GM04504 (cell line): ENCODE measurements around the gene AIMP2.
"Not testable (repeated sequence)": the region's sequence is repeated elsewhere in the genome, so short reads cannot be mapped to it uniquely, and the experiment has no call there.

Source experiments
- DNase-seq: peaks from one replicate; pipeline ENCODE4 v3.0.0-alpha.2; 2012; ENCODE audit warnings: low read depth

AIMP2 gene

DNA sequence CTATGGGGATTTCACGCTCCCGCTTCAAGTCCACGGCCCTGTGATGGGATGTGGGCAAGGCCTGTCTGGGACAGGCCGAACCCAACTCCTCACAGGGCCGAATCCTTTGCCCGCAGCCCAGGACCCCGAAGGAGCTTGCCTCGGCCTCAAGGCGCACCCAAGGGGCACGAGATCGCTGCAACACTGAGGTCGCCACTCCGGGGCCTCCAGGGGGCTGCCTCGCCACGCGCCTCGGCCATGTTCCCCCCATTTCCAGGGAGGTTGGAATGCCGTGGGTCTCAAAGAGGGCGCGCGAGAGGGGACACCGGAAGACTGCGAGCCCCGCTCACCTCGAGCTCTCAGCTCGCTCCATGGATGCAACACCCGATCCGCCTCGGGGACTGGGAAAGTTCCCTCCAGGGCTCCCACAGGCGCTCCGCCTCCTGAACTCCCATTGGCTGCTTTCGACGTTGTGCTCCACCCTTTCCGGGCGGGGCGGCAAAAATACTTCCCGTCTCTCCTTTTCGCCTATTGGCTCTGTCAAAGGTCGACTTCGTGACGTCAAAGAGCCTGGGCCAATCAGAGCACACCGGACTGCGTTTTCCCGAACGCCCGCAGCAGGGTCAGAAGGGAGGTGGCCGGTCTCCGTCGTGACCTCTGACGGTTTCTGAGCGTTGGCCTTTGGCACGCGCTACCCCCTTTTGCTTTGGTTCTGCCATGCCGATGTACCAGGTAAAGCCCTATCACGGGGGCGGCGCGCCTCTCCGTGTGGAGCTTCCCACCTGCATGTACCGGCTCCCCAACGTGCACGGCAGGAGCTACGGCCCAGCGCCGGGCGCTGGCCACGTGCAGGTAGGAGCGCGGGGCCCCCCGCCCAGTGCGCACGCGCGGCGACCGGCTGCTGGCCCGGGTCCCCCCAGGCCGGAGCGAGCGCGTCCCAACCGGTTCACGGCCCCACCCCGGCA, at the start of gene AIMP2, which contains the start of gene PMS2:
Gene AIMP2, plus strand, starts transcription at position 605 of the 944 bp plus-strand sequence. Its CDS starts 92 bp downstream, at position 697.
Gene PMS2, minus strand, starts transcription at position 382 of the 944 bp plus-strand sequence. Its CDS starts 30 bp downstream, at position 352.
- peak; percentile 98 for DNase-seq

DNA sequence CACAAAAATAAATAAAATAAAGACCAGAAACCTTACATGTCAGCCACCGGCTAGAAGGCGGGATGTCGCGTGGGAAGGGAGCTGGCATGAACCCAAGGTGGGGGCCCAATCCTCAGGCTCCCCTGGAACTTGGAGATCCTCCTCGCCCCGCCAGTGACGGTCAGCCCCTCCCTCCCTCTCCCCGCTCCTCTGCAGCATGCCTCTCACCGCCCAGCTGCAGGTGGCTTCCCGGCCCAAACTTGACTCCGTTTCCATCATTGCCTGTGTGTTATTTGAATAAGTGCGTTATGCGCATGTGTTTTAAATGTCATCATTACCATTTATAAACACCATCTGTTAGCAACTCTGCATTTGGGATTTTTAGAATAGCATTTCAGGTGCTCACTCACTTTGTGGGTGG, 45.9 kb upstream of the AIMP2 start:
- DNase-seq = not testable (repeated sequence)

DNA sequence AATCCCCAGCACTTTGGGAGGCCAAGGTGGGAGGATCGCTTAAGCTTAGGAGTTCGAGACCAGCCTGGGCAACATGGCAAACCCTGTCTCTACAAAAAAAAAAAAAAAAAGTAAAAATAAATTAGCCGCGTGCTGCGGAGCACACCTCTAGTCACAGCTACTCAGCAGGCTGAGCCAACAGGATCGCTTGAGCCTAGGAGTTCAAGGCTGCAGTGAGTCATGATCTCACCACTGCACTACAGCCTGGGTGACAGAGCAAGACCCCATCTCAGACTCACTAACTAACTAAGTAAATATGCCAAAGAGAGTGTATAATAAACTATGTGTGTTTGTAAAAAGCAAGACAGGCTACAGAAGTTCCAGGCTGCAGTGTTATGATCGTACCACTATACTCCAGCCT, 45.3 kb upstream of the AIMP2 start:
- not testable (repeated sequence) for DNase-seq

DNA sequence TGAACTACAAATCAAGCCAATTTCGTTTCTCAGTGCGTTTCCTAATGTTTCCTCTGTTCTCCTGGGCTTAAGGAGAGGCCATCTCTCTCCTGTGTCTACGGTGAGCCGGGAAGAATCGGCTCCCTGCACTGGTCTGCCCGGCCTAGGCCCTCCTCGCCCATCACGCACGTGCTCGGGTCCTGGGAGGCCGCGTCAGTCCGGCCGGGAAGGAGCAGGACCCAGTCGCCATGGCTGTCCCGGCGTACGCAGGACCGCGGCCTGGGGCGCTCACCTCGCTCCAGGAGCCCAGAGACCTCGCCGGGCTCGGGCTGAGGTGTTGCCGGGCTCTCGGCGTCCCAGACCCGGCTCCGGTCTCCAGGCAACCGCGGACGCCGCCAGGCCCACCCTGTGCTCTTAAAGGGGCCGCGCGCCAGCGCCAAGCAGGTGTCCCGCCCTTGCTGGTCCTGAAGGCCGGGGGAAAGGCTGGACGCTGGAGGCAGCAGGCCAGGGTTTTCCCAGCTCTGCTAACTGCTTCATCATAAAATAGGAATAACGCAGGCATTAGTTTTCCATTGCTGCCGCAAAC, 38.6 kb upstream of the AIMP2 start, which contains the start of gene RSPH10B:
Gene RSPH10B, minus strand, starts transcription at position 343 of the 565 bp plus-strand sequence. CDS start 3,573 bp downstream, outside the sequence.
- DNase-seq = not testable (repeated sequence)

DNA sequence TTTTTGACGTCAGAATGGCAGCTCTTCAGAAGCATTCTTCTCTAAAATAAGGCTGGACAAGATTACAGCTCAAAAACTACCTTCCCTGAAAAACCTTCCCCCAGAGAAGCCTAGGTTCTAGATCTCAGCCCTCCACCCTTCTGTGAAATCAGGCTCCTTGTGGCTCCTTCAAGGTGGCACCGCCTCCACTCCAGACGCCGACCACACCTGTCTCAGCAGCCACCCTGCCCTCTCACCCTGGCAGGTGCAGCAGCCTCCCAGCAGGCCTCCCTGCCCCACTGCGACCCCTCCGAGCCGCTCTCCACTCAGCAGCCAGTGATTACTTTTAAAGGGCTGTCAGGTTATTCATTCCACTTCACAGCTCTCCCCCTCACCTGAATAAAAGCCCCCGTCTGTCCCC, 35.5 kb upstream of the AIMP2 start:
- DNase-seq = not testable (repeated sequence)

DNA sequence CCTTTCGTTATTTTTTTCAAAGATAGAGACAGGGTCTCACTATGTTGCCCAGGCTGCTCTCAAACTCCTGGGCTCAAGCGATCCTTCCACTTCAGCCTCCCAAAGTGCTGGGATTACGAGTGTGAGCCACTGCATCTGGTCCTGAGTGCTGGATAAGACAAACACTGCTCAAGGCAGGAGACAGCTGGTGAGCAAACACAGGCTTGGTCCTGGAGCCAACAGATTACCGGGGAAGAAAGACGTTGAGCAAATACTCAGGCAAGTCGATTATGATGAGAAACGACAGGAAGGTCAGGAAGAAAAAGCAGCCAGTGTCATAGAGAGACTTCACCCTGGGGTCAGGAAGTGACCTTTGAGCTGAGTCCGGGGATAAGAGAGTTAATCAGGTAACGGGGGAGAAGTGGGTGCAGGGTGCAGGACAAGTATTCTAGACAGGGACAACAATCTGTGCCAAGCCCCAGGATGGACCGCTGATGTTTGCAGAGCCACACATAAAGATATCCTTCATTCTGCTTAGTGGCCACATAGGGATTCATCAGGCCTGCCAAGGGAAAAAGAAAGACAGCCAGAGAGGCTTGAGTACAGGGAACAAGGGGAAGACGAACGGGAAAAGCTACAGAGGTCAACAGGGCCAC, 29.3 kb upstream of the AIMP2 start:
- not testable (repeated sequence) for DNase-seq

DNA sequence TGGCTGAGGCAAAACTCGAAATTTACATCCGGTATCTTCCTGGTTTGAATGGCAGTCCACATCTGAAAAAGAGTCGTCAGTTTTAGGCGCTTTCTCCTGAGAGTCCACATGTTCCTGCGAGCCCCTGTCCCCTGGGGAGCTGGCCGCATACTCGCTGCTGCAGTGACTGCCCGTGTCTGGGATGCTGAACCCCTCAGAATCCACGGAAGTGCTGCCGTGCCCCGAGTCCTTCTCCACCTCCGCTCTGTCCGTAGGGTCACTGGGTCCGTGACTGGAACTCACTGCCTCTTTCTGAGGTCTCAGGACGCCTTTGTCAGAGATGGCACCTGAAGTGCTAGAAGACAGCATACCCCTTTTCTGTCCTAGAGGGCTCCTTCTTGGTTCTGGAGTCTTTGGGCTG, 22.0 kb upstream of the AIMP2 start:
- not testable (repeated sequence) for DNase-seq

DNA sequence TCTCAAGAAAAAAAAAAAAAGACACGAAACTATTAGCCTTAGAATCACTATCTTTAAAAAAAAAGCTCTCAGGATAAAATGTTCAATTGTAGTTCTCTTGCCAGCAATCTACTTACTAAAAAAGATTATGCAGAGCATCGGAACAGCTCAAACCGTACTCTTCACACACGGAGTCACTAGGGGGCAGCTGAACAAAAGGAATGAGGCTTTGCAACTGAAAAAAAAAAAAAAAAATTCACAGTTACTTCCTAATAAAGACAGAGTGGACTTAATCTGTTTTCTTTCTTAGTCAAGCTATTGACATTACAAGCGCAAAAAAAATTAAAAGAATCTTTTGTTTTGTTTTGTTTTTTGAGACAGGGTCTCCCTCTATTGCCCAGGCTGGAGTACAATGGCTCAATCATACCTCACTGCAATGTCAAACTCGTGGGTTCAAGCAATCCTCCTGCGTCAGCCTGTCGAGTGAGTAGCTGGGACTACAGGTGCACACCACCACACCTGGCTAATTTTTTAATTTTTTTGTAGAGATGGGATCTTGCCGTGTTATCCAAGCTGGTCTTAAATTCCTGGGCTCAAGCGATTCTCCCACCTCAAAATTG, 11.8 kb upstream of the AIMP2 start:
- DNase-seq = peak; percentile 26

DNA sequence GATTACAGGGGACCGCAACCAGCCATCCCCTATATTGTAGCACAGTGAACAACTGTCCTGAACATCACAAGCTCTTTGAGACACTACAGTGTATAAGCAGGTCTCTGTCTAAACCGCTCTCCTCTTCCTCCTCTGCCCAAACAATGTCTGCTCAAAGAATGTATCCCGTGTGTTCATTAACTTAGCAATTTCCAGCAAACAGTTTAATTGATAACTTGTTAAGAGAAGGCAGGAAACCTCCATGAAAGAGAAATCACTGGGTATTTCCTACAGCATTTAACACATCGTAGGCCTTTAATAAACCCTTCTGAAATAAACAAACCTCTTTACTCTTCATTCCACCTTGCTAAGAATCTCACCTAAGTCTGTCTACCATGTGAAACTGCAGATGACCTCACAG, 1.7 kb upstream of the AIMP2 start:
- no peak for DNase-seq

DNA sequence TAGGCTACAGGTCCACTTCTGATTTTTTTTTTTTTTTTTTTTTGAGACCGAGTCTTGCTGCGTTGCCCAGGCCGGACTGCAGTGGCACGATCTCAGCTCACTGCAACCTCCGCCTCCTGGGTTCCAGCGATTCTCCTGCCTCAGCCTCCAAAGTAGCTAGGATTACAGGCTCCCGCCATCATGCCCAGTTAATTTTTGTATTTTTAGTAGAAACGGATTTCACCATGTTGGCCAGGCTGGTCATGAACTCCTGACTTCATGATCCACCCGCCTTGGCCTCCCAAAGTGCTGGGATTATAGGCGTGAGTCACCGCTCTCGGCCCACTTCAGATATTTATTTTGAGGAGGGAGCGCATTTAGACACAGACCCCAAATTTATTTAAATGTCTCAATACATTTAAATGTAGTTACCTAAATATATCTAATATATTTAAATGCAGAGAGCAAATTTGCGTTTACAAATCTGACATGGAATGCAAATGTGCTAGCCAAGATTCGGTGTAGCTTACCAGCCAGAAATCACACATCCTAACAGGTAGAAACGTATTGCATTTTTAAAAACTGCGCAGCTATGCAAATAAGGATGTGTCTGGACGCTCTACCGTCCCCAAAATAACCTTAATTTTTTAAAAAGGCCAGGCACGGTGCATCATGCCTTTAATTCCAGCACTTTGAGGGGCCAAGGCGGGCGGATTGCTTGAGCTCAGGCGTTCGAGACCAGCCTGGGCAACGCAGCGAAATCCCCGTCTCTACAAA, 1.1 kb upstream of the AIMP2 start:
- not testable (repeated sequence) for DNase-seq

DNA sequence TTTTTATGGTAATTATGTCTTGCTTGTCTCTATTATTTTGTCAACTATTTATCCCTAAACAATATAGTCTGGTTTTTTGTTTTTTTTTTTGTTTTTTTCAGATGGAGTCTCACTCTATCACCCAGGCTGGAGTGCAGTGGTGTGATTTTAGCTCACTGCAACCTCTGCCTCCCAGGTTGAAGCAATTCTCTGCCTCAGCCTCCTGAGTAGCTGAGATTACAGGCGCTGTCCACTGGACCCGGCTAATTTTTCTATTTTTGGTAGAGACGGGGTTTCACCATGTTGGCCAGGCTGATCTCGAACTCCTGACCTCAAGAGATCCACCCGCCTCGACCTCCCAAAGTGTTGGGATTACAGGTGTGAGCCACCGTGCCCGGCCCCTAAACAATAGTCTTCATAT, 1.3 kb downstream of the AIMP2 start:
- not testable (repeated sequence) for DNase-seq

DNA sequence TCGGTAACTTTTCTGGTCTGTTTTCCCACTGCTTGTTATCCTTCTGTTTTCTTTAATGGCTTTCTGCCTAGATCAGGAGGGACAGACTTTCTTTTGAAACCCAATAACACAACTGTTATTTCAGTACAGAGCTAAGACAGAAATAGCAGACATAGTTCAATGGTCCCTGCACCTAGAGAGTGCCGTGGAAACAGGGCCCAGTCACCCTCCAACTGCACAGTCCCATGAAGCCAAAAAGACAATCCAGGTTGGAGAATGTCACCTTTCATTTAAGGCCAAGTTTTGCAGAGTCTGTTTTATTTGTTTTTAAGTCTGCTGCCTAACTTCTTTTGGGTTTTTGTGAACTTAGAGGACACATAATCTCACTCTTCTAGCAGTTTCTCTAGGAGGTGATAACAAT, 2.5 kb downstream of the AIMP2 start:
- no peak for DNase-seq

DNA sequence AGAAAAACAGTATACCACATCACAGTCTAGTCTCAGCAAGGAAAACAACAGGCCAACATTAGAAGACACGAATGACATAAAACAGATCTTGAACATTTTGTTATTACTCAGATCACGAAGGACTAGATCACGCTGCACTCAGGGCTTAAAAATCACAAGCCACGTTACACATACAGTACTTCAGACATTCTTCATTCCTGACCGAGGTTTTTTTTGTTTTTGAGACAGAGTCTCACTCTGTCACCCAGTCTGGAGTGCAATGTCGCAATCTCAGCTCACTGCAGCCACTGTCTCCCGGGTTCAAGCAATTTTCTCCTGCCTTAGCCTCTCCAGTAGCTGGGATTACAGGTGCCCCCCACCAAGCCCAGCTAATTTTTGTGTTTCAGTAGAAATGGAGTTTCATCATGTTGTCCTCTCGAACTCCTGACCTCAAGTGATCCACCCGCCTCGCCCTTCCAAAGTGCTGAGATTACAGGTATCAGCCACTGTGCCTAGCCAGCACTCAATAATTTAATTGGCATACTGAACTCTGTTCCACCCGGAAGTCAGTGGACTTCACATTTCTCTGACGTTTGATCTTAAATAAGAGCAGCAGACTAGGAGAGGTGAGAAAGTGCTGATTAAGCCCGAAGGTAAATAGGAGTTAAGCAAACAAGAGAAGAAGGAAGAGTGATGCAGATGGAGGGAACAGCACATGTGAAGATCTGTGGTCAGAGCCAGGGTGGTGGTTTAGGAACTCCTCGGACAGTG, 3.5 kb downstream of the AIMP2 start:
- no peak for DNase-seq

DNA sequence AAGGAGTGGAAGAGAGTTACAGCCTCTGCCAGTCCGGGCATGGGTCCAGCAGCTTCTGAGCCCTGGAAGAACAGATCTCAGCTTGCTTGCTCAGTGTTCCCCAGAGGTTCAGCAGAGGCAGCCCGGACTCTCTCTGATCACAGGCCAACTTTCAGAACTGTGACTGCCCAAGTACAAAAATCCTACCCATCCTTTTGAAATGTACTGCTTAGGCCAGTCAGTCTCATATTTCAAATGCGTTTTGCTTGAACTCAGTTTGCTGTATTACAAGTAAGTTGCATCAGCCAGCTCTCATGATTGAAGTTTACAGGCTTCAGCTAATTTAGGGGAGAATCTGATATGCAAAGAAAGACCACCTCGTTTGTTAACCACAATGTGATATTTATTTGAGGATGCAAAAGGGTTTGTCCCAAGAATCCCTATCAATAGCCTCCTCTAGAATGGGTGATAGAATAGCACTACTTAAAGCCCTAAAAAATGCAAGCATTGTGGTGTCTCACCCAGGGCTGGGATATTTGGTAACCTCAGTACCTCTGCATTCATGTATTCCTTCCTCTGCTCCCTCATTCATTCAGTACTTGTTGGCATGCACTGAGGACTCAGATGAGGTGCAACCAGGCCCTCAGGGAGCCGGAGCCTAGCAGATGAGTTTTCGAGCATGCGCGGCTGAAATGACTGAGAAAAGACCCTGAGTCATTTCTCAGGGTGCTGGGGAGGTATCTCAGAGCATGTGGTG, 7.0 kb downstream of the AIMP2 start:
- peak; percentile 76 for DNase-seq

DNA sequence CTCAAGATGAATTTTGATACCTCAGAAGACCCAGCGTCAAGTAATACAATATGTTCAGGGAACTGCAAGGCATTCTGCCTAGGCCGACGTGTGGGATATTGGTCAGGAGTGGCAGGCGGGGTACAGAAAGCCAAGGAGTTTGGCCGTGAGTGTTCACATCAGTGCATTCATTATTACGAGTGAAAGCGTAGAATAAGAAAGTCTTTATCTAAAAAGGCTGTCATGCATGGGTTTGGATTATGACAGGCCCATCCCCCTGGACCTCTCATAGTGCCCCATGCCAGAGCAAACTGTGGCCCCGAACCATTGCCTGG, 7.5 kb downstream of the AIMP2 start:
- no peak for DNase-seq

DNA sequence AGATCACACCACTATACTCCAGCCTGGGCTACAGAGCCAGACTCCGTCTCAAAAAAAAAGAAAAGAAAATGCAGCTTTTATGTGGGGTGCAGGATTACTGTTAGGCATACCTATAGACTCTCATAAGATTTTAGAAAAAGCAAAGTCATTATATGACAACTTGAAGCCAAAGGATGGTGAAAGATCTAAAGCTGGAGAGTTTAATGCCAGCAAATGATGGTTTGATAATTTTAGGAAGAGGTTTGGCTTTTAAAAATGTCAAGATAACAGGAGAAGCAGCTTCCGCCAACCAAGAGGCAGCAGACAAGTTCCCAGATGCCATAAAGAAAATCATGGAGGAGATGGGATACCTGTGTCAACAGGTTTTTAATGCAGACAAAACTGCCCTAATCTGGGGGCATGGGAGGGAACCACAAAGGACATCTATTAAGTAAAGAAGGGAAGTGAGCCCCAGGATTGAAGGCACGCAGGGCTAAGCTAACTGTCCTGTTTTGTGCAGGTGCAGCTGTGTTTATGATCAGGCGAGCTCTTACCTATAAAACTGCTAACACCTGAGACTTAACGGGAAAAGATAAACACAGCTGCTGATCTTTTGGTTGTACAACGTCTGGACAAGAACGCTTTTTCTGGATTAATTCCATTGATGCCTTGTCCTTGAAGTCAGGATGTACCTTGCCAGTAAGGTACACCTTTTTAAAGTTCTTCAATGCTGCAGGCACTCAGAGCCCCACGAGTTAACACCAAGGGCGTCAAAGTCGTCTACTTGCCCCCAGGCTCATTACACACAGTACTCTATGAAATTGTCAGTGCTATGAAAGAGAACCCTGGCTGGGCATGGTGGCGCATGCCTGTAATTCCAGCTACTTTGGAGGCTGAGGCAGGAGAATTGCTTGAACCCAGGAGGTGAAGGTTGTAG, 11.6 kb downstream of the AIMP2 start:
- no peak for DNase-seq

DNA sequence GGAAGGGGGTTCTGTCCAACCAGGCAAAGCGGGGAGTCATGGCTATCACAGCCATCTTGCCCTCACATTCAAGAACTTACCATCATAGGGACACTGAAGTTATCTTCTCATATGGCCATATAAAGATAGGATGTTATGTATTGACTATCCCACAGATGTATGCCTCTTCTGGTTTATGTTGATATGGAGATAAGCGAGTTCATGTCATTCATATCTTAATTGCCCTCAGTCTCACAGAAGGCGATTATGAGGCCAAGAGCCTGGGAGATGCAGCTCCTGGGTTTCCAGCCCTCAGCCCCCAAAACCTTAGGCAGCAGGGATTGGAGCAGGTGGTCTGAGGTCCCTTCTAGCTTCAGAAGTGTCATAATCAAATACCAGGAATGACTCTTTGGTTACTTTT, 13.6 kb downstream of the AIMP2 start:
- DNase-seq = no peak

DNA sequence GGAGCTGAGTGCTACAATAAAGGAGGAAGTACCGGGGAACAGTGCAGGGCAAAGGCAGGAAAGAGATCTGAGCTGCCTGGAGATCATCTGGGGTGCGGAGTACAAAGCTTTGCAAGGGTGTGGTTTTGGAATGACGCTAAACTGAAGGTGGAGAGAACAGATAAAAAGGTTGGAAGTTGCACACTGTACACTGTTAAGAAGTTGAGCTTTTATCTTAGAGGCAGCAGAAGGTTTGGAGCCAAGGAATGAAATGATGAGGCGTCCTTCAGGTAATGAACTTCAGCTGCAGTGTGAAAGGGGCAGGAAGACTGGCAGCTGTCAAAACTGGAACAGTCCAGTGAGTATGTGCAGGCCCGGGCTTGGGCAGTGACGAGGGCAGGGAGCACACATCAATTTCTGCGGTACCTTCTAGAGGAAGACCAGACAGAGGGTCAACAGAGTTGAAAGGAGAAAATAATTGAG, 14.9 kb downstream of the AIMP2 start:
- no peak for DNase-seq
